Peyer's patch (tissue), 4 donors: ENCODE measurements around the gene TGM5. TPM values are rescaled to one million over a fixed set of nuclear protein-coding genes. Genes with fewer than 3 reads are reported as not detected.

Experiments
- DNase-seq, 3 donors: peaks; one replicate each; pipeline ENCODE4 v3.0.0-alpha.2; 2017 to 2019
- H3K27ac ChIP-seq, 4 donors: fragments of 200-600 bp; sonication (generic); one replicate each; pipeline ENCODE4 v1.5.1; 2016 to 2019
- H3K27me3 ChIP-seq, 2 donors: fragments of 200-600 bp; sonication (generic); one replicate each; pipeline ENCODE4 v1.5.1; 2019
- H3K36me3 ChIP-seq, 3 donors: fragments of 200-600 bp; sonication (generic); one replicate each; pipeline ENCODE4 v1.5.1; 2016 to 2019
- H3K4me1 ChIP-seq, 4 donors: fragments of 200-600 bp; sonication (generic); one replicate each; pipeline ENCODE4 v1.5.1; 2016 to 2019
- H3K4me3 ChIP-seq, 4 donors: fragments of 200-600 bp; sonication (generic); 1 replicate in 3 of 4; 2 replicates in 1 of 4; pipeline ENCODE4 v1.5.1; 2016 to 2019; ENCODE audit warnings: mild to moderate bottlenecking in 1 of 4
- H3K9me3 ChIP-seq, 4 donors: fragments of 200-600 bp; sonication (generic); one replicate each; pipeline ENCODE4 v1.5.1; 2016 to 2019; ENCODE audit warnings: mild to moderate bottlenecking in 1 of 4
- CTCF ChIP-seq, 6 experiments: fragments of 450-650 bp in 4 of 6; fragments of 200-600 bp in 2 of 6; sonication (generic) in 1 of 6; IDR thresholded peaks; one replicate each; pipeline ENCODE4 v1.5.1; 2017 to 2019; ENCODE audit warnings: antibody characterized with exemption in 6 of 6, mild to moderate bottlenecking in 3 of 6, moderate library complexity in 1 of 6
- POLR2A ChIP-seq, 2 donors: fragments of 450-650 bp; IDR thresholded peaks; one replicate each; pipeline ENCODE4 v1.5.1; 2017; ENCODE audit warnings: antibody characterized with exemption in 2 of 2, mild to moderate bottlenecking in 2 of 2, moderate library complexity in 2 of 2
- total RNA-seq, 4 donors: library from RNA; depleted of rRNA; stranded (reverse); fragments of >200 nt; gene quantifications; one replicate each; pipeline ENCODE4 v1.1.0, GENCODE V29; 2016

The TGM5 gene
- total RNA-seq, 4 donors from 2014 or later: not detected

- no peak overlapping the region for H3K4me3 ChIP-seq
- H3K4me1 ChIP-seq: no peaks in the 10 kb centered on the region
- TF ChIP-seq POLR2A (IDR thresholded peaks at IDR 0.05) (no peak), CTCF (IDR thresholded peaks at IDR 0.05) (no peak)
- DNase-seq: no peak
- H3K27me3 ChIP-seq: no peaks in the 10 kb centered on the region
- no peak overlapping the region for H3K27ac ChIP-seq
- H3K9me3 ChIP-seq: no peaks in the 10 kb centered on the region
- no peaks in the 10 kb centered on the region for H3K36me3 ChIP-seq
Measured at GRCh38 chr15:43221422-43221821, 45.3 kb downstream of the TGM5 start.

- TF ChIP-seq CTCF (IDR thresholded peaks at IDR 0.05) (no peak), POLR2A (IDR thresholded peaks at IDR 0.05) (no peak)
- no peak for DNase-seq
- no peaks in the 10 kb centered on the region for H3K4me1 ChIP-seq
- H3K27ac ChIP-seq: no peak within 1 kb of the TSS
- no peaks in the 10 kb centered on the region for H3K36me3 ChIP-seq
- no peak within 1 kb of the TSS for H3K4me3 ChIP-seq
- H3K27me3 ChIP-seq: no peaks in the 10 kb centered on the region
- no peaks in the 10 kb centered on the region for H3K9me3 ChIP-seq
Measured at GRCh38 chr15:43220991-43221403, 45.7 kb downstream of the TGM5 start, which contains the start of gene EPB42. Gene EPB42, minus strand, starts transcription at chr15:43221018. Its CDS starts 193 bp downstream, at chr15:43220825.

GRCh38 chr15:43219929-43220928, 46.5 kb downstream of the TGM5 start:
- Histone ChIP-seq H3K4me3 (no peak overlapping the region), H3K36me3 (no peaks in the 10 kb centered on the region), H3K4me1 (no peaks in the 10 kb centered on the region), H3K9me3 (no peaks in the 10 kb centered on the region), H3K27ac (no peak overlapping the region), H3K27me3 (no peaks in the 10 kb centered on the region)
- DNase-seq: no peak
- TF ChIP-seq CTCF (IDR thresholded peaks at IDR 0.05) (no peak), POLR2A (IDR thresholded peaks at IDR 0.05) (no peak)

GRCh38 chr15:43218908-43219706, 47.6 kb downstream of the TGM5 start:
- Histone ChIP-seq H3K4me3 (no peak overlapping the region), H3K27me3 (no peaks in the 10 kb centered on the region), H3K4me1 (no peaks in the 10 kb centered on the region), H3K9me3 (no peaks in the 10 kb centered on the region), H3K27ac (no peak overlapping the region), H3K36me3 (no peaks in the 10 kb centered on the region)
- no peak for DNase-seq
- TF ChIP-seq POLR2A (IDR thresholded peaks at IDR 0.05): no peak
- no peak for TF ChIP-seq CTCF (IDR thresholded peaks at IDR 0.05)

GRCh38 chr15:43215961-43216360, 50.8 kb downstream of the TGM5 start:
- Histone ChIP-seq H3K36me3 (no peaks in the 10 kb centered on the region), H3K27ac (no peak overlapping the region), H3K4me3 (no peak overlapping the region), H3K4me1 (no peaks in the 10 kb centered on the region), H3K27me3 (no peaks in the 10 kb centered on the region), H3K9me3 (no peaks in the 10 kb centered on the region)
- TF ChIP-seq CTCF (IDR thresholded peaks at IDR 0.05) (no peak), POLR2A (IDR thresholded peaks at IDR 0.05) (no peak)
- DNase-seq: peak in 1 of 3 donors; percentile 7
